H1 (cell line): ENCODE results near the gene UNC13D.

ENCODE experiments used
- CEBPB ChIP-seq: IDR thresholded peaks from 2 replicates; pipeline ENCODE4 v1.6.1; 2012; ENCODE audit warnings: low read depth, low read length
- TCF12 ChIP-seq: IDR thresholded peaks from 2 replicates; pipeline ENCODE4 v1.6.1; 2011; ENCODE audit warnings: low read depth, mild to moderate bottlenecking, low read length

DNA sequence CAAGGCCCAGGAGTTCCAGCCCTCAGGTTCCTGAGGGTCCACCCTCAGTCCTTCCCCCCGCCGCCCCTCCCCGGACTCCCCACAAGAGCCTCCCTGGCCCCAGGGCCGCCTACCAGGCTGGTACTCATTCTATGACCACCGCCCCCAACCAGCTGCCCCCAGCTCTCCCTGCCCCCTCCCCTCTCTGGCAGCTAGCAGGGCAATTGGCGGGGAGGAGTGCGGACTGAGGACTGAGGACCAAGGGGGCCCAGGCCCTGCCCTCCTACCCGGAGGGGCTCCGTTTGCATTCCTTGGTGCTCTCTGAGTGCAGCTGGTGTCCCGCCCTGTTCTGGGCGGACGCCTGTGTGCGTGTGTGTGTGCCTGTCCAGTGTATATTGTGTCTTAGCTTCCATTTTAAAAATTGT lies 19.1 kb downstream of the UNC13D start:
- TF ChIP-seq TCF12 (no peak), CEBPB (no peak)
